IPS DF 4.7 (cell line): ENCODE data around the gene ZBTB18.

Source experiments
- DNase-seq: peaks from one replicate; pipeline ENCODE4 v3.0.0-alpha.2; 2013; ENCODE audit warnings: low spot score; ENCODE audit errors: extremely low read depth

ZBTB18 gene

DNA sequence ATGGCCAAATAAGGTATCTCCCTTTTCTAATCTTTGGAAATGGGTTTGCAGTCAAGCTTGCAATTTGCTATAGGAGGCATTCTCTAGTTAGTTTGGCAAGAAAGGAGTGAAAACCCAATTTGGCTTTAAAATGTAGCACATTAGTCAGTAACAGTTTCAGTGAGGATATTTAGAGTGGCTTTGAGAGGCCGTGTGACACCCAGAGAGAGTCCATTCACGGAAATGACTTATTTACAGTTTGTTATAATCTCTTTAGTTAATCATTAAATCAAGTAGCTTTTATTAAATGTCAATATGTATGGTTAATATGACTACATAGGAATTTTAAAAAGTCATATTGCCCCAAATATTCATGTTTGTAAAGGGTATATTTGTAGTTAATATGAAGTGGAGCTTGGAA lies 9.6 kb downstream of the ZBTB18 start:
- DNase-seq: no peak

DNA sequence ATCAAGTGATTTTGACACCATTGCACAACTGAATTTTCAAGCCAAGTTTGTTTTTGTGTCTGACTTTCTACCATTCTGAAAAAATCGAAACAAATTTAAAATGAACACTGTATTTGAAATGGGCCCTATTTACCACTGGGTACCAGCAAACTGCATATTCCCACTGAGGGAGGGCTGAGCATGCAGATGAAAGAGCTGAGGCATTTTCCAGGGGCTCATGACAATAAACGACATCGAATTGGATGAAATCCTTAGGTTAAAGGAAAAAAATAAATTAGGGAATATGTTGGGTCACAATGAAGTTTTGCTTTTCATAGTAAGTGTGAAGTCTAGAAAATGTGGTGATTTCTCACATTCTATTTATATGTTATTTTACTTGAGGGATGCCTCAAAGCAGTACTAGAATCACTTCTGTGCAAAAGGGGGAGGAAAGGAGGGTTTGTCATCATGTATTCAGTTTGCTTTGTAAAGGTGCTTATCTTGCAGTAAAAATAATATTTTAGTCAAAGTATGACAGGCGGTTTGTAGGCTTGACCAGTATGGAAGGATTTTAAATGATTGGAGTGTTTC lies 11.2 kb downstream of the ZBTB18 start:
- DNase-seq: no peak

DNA sequence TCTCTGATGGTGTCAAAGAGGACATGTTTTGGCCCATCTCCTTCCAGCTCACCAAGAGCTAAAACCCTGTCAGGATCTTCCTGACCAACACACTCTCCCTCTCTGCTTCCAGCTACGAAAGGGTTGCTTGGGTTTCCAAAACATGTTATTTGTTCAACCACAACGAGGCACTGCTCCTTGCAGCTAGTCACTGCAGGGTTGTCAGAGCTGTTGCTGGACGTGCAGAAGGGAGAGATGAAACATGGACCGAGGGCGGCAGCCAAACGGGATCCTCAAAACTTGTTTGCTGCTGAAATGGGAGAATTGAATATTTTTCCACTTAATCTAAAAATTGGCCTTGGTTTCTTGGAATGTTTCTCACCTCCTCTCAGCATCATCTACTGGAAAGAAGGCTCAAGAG lies 12.4 kb downstream of the ZBTB18 start:
- no peak for DNase-seq

DNA sequence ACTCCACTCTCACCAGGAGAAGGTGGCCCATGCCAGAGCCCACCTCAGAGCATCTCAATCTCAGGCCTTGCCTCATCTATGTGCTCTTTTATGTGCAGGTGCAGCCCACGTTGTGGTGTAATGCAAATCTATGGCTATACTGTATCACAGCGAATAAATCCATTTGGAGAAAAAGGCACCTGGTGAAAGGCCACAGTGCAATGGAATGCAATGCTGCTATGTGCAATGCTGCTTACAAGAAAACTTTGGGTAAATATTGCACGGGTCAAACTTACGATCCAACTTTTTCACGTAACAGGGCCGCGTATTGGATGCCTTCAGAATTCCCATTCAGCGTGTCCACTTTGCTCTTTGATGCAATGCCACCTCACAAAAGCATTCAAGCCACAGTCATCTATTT lies 13.5 kb downstream of the ZBTB18 start:
- DNase-seq: no peak

DNA sequence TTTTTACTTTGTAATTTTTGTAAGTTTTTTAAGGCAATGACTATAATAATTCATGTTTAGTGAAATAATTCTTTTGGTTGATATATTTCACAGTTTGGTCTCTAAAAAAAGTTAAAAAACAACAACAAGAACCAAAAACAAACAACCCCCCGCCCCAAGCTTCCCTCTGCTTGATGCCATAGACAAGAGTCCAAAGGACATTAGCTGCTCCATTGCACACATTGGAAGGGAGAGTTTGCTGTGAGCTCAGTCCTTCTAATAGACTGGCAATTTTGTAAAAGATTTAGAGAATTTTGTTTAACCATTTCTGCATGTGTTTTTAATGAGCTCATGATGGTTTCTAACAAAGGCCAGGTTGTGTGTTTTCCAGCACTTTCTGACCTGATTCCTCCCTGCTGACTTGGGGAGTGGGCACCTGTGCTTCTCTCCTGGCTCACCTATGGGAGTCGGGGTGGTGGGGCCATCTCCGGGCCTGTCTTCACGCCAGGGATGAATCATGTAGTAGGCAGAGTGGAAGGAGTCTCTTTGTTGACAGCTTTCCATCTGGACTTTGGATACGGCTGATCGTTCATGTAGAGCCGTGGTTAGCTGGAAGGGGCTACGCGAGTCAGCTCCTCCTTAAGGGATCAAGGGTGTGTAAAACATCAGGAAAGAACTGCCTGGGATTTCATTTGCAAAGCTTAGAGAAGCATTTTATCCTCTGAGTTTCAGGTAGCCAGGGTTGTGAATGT lies 14.1 kb downstream of the ZBTB18 start:
- DNase-seq: no peak

DNA sequence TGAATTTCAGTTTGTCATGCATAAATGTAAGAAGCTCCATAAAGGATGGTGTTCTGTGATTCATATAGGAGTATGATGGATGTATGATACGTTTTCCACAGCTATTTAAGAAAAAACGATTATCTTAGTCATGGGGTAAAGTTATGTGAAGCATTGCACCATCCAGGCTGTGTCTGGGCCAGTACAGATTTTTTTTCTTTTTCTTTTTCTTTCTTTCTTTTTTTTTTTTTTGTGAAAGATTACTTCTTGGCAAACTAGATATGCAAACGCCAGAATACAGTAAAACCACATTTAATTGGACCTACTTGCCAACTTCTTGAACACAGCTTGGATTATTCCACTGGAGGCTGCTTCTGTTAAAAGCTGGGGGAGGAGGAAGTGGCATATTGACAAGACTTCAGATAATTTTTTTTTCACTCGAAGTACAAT lies 14.9 kb downstream of the ZBTB18 start:
- no peak for DNase-seq

DNA sequence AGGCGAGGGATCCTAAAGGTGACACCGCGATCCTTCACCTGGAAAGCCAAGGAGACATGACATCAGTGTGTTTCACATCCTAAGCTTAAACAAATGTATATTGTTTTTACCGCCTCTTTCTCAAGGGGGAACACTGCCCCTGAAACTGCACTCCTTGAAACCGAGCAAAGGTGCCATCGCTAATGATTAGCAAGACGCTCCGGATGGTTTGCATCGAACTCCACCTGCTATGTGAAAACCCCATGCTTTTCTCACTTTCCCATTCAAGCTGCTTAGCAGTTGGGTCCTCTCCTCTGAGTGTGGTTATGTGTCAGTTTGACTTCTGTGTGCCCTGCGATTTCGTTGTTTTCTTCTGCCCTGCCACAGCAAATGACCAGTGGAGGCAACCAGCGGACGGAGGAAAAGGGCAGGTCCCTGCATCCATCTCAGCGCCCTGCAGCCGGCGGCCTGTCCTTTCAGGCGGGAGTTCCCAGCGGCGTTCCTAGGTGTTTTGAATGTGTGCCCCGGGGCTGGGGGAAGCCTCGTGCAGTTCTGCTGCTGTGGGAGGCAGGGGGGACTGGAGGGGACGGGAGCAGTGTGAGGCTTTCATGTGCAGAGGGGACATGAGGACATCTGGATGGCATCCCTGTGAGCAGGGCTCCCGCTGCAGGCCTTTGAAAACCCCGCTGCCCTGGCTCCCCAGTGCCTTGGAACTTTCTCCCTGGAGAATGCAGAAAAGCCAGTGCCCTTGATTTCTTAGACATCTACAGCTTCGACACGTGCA lies 16.1 kb downstream of the ZBTB18 start:
- DNase-seq: no peak

DNA sequence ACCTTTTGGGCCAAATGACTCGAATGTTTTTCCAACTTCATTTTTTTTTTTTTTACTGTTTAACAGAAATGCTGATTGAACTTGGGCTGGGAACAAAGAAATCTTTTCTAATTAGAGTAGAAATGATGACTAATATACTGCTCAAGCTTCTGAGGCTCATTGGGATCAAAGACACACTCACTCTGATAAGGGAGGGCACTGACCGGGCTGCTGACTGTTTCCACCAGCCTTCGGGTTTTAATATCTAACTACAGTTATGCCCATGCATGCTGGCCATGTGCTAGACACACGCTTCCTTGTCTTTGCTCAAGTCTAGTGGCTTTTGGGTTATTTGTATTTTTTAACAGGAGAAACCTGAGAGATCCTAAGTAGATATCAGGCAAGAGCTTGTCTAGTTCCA lies 16.8 kb downstream of the ZBTB18 start:
- DNase-seq: no peak

DNA sequence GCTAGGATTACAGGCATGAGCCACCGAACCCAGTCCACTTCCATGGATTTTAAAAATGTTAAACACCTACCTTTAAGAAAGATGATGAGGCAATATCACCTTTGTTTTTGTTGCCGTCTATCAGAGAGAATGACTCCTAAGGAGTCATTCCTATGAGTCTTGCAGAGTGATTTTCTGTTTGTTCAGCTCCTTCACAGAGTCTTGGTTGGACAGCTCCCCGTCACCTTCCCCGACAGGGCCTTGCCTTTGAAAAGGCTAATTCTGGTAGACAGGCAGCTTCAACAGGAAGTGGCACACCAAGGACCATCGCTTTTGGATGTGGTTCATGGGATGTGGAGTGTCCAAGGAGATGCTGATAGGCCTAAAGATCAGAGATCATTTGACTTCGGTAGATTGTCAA lies 17.5 kb downstream of the ZBTB18 start:
- no peak for DNase-seq

DNA sequence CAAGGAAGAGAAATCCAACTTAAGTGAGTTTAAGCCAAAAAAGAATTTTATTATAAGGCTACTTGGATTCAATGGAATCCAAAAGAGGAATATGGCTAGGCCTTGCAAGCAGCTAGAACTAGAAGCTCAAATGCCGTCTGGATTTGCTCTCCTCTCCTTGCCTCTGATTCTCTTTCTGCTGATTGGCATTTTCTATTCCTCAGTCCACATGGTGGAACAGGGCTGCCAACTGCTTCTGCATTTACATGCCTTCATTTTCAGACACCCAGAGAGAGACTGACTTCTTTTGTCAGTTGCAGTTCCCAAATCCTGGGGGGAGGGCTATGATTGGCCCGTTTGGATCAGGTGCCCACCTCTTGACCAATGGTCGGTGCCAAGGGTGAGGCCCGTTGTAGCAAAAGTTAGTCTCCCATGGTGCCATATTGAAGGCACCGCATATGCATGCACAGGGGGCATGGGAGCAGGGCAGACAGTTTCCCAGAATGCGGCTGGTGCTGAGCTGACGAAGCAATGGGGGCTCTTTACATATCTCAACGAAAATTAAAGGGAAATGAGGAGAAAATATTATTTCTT lies 18.3 kb downstream of the ZBTB18 start:
- no peak for DNase-seq

DNA sequence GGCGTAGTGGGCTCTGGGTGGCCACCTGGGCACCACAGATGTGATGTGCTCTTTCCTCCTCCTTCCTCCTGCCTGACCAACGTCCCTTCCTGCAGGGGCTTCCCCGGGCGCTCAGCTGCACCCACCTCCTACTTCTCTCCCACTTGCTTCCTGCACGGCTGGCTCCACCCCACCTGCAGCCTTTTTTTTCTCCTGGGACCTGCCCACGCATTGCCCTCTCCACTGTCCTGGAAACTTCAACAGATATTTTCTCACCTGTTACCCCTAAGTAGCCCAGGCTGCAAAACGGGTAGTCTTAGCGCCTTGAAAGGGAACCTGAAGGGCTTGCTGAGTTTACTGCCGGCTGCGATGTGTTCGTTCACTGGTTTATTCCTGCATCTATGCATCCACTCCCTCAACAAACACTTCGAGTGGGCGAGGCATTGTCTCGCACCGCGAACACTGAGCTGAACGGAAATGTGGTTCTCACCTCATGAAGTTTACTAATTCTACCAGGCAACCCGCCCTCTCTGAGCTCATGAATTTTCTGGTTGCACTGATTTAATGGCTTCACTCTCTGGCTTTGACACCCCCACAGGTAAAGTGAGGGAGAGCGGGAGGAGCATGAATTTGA lies 23.6 kb downstream of the ZBTB18 start:
- DNase-seq: no peak

DNA sequence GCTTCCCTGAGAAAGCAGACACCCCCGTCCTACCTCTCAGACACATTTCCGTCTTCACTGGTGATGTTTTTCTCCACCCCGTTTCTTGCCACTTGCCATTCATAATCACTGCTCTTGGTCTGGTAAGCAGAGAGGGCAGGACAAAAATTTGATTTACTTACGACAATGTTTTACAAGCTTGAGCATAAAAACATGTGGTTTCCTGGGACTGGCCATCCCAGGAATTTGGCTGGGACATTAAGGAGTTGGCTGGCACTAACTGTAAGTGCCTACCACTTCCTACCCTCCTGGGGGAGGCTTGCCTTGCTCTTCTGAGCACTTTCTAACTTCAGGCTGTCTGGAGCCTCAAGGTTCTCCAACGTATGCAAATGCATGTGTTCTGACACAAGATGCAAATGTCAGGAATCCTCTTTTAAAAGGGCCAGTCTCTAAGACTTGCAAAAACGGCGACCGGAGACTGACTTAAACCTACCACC lies 24.2 kb downstream of the ZBTB18 start:
- DNase-seq: no peak

DNA sequence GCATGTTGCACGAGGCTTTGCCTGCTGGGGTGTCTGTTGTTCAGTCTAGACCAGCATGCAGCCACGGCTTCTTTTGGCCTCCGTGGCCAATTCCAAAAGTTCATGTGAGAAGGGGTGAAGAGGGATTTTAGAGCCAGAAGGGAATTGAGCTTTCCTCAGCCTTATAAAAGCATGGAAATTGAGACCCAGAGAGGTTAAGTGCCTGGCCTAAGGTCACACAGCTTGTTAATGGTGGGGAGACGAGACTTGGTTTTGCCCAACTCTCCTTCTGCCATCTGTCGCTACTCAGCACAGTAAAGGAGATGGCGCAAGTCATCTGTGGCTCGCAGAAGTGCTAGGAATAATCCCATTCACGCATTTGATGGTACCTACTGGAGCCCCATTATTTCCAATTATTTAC lies 25.7 kb downstream of the ZBTB18 start:
- no peak for DNase-seq

DNA sequence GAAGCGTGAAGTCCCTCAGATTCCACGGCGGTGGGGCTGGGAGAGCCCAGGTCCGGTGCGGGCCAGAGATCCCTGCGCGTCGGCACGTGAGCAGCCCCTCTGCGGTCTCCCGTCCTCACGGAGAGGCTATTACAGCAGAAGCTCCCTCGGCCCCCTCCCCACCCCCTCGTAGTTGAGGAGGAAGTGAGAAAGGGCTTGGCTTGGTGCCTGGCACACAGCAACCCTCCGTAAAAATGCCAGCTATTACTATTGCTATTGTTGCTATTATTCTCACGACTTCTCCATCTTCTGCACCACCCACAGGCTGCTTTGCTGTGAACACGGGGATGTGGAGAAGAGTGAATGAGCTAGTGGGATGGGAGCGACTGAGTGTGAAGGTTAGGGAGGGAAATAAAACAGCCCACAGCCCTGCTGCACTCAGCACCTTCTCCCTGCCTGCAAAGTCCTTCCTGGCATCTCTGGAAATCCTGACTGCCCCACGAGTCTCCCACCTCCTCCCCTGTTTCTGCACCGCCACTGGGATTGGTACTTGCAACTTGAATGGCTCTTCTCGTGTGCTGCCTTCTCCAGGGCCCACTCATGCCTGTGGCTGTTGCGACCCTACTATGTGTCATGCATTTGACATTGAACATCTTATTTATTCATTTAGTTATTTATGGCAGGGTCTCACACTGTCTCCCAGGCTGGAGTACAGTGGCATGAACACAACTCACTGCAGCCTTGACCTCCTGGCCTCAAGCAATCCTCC lies 26.6 kb downstream of the ZBTB18 start:
- no peak for DNase-seq

DNA sequence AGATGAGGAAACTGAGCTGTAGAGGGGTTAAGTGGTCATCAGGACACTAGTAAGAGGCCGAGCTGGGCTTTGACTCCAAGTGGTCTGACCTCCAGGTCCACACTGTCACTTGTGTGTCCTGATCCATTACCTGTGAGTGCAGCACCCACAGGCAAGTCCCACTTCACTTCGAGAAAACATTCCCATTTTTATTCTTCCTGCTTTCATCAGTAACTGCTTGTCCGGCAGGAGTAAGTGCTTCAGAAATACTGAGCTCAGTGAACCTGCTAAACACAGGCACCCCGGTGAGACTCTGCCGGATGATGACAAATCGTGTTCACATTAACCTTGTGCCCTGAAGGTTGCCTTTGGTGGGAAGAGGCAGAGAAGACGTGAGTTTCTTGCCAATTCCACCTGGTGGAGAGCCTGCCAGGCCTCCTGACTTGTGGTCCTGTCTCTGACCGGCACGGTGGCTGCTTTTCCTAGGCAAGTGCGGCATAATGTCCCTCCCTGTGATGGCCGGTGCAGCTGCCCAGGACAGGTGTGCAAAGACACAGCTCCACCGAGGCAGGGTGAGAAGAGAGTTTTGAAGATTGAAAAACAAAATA lies 29.4 kb downstream of the ZBTB18 start:
- no peak for DNase-seq

DNA sequence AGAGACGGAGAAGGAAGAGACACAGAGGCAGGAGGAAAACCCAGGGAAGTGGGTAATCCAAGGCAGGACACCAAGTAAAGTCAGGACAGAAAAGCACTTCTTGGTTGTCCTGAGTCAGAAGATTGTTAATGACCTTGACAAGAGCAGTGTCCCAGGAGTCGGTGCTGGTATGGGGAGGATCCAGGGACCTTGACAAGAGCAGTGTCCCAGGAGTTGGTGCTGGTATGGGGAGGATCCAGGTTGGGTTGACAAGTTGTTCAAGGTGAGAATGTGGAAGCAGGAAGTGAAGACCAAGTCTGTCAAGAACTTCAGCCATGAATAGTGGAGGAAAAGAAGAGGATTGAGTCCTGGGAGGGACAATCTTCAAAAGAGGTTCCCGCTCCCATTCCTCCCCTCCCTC lies 31.9 kb downstream of the ZBTB18 start:
- no peak for DNase-seq

DNA sequence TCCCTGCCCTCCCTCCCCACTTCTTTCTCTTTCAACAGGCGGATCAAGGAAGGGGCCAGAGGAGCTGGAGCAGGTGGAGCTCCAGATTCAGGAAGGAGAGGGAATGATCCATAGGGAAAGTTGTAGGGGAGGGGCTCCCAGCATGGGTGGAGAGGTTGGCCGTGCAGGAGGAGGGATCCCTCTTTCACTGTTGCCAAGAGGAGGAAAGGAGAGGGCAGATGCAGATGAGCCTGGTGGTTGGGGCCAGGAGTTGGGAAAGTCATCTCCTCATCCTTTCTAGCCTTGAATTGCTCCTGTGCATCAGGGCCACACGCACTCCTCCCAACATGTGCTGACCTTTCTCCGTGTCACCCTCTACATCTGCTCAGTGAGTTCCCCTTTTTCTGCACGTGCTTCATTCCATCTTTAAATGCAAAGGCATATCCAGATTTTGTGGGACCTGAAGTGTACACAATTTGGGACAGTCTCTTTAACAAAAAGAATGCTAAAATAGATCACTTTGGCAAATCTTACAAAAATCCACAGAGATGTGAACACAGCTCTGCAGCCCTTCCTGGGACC lies 32.4 kb downstream of the ZBTB18 start:
- no peak for DNase-seq

DNA sequence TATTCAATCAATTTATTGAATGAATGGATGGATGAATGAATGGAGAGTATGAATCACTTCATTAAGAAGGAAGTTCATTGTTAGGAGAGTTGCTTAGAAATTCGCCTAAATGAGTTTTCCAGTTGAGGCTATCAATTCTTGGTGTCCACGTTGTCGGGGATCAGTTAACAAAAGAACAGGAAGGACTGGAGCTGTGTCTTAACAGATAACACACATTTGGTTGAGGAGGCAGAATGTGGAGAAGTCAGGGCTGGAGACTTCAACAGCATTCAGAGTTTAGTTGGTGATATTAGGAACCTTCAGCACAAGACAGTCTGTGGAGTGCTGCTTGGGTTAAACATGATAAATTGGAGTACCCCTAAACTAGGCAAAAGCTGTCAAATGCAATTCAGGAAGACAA lies 33.7 kb downstream of the ZBTB18 start:
- no peak for DNase-seq

DNA sequence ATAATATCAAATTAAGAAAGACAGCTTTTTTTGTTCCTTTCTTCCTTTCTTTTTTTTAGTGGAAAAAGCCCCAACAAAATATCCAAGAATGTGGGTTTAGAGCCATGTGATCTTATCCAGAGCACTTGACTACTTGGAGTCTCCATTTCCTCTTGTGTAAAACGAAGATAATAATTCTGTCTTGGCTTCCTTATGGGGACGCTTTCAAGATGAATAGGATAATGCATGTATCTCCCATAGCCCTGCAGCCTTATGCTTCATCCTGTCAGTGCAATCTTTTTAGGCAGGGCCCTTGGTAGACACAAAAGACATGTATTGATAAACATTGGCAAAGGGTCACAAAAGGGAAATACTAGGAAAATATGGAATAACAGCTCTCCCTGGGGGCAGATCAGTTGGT lies 34.8 kb downstream of the ZBTB18 start:
- DNase-seq: no peak

DNA sequence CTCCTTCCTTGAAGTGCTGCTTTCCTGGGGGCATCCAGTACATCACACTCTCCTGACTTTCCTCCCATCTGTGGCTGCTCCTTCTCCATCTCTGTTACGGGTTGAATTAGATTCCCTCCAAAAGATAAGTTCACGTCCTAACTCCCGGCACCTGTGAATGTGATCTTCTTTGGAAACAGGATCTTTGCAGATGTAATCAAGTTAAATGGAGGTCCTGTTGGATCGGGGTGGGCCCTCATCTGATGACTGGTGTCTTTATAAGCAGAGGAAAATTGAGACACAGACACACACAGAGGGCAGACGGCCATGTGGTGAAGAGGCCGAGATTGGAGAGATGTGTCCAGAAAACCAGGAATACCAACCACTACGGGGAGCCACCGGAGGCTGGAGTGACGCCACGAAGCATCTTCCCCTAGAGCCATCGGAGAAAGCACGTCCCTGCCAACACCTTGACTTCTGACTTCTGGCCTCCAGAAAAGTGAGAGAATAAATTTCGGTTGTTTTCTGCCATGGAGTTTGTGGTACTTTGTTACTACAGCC lies 36.0 kb downstream of the ZBTB18 start:
- DNase-seq: no peak
